Activated CD4-positive, CD25-positive, alpha-beta regulatory T cell (primary cell): Measurements from ENCODE around the gene LMAN1.

ENCODE experiments used
- DNase-seq, 4 experiments: peaks; one replicate each; lab custom pipeline; 2025; lab: John Stamatoyannopoulos, UW

Gene LMAN1

GRCh38 chr18:59359576-59359952, 499 bp upstream of the LMAN1 start:
- DNase-seq: no peak

- DNase-seq: peak in 1 of 4 experiments; percentile 22
These were observed 702 bp downstream of the LMAN1 start for GRCh38 chr18:59358414-59358711.

GRCh38 chr18:59357928-59358327, 1.1 kb downstream of the LMAN1 start:
- DNase-seq: no peak

- no peak for DNase-seq
These were observed 4.3 kb downstream of the LMAN1 start for GRCh38 chr18:59354731-59355130.

- DNase-seq: no peak
These were observed 5.9 kb downstream of the LMAN1 start for GRCh38 chr18:59353079-59353680.

GRCh38 chr18:59352250-59352855, 6.7 kb downstream of the LMAN1 start:
- DNase-seq: no peak

GRCh38 chr18:59345556-59345955, 13.5 kb downstream of the LMAN1 start:
- DNase-seq: no peak

GRCh38 chr18:59344996-59345395, 14.1 kb downstream of the LMAN1 start:
- DNase-seq: no peak

GRCh38 chr18:59343926-59344325, 15.1 kb downstream of the LMAN1 start:
- no peak for DNase-seq

- no peak for DNase-seq
These were observed 18.2 kb downstream of the LMAN1 start for GRCh38 chr18:59340817-59341216.

- DNase-seq: no peak
These were observed 18.8 kb downstream of the LMAN1 start for GRCh38 chr18:59340312-59340711.

GRCh38 chr18:59332986-59333385, 26.1 kb downstream of the LMAN1 start:
- DNase-seq: no peak

GRCh38 chr18:59328683-59329082, 30.4 kb downstream of the LMAN1 start:
- no peak for DNase-seq

- DNase-seq: no peak
These were observed 33.1 kb downstream of the LMAN1 start for GRCh38 chr18:59325965-59326364.

- no peak for DNase-seq
These were observed 34.5 kb downstream of the LMAN1 start for GRCh38 chr18:59324623-59324971.

GRCh38 chr18:59323931-59324622, 35.0 kb downstream of the LMAN1 start:
- DNase-seq: no peak

GRCh38 chr18:59318460-59319050, 40.5 kb downstream of the LMAN1 start, which contains the start of gene CPLX4:
CPLX4 (minus strand) TSS chr18:59318649; CDS start chr18:59318462, 187 bp downstream.
- no peak for DNase-seq

GRCh38 chr18:59311631-59312030, 47.4 kb downstream of the LMAN1 start:
- no peak for DNase-seq

GRCh38 chr18:59308938-59309260, 50.2 kb downstream of the LMAN1 start:
- no peak for DNase-seq

- DNase-seq: peak; percentile 28 to 58 (median 51)
These were observed 50.7 kb downstream of the LMAN1 start for GRCh38 chr18:59308248-59308937.

GRCh38 chr18:59306640-59307039, 52.4 kb downstream of the LMAN1 start:
- no peak for DNase-seq

GRCh38 chr18:59305295-59305694, 53.8 kb downstream of the LMAN1 start:
- DNase-seq: no peak

GRCh38 chr18:59303656-59304195, 55.3 kb downstream of the LMAN1 start:
- DNase-seq: no peak
